WTC11 (cell line): ENCODE data around the gene FREM2. TPM values are rescaled to one million over a fixed set of nuclear protein-coding genes. Genes with fewer than 3 reads are reported as not detected.

Source experiments
- ATAC-seq: fragments of 200-7000 bp; cut with Tn5 transposase; 2 replicates; pipeline ENCODE4 v1.10.0; 2021; ENCODE audit warnings: mild to moderate bottlenecking, moderate library complexity
- CTCF ChIA-PET: fragments of 300-600 bp; sonication (Branson Sonifier 250); formaldehyde crosslinking; loops from one replicate; lab custom pipeline; 2021; ENCODE audit warnings: antibody characterized with exemption; lab: Charles Lee
- POLR2A ChIA-PET: fragments of 350-600 bp; sonication (Branson Sonifier 250); formaldehyde crosslinking; loops from one replicate; lab custom pipeline; 2021; ENCODE audit warnings: antibody characterized with exemption; lab: Charles Lee
- DNase-seq: peaks from one replicate; pipeline ENCODE4 v3.0.0; 2021; ENCODE audit warnings: low spot score
- H3K27ac Mint-ChIP-seq: 2 replicates; pipeline ENCODE4 v1.8.0; 2021; ENCODE audit warnings: mixed read lengths
- H3K27me3 Mint-ChIP-seq: 2 replicates; pipeline ENCODE4 v1.8.0; 2021; ENCODE audit warnings: low read depth, mild to moderate bottlenecking, moderate library complexity, mixed read lengths
- H3K36me3 Mint-ChIP-seq: 2 replicates; pipeline ENCODE4 v1.8.0; 2021; ENCODE audit warnings: mixed read lengths
- H3K4me1 Mint-ChIP-seq: 2 replicates; pipeline ENCODE4 v1.8.0; 2022; ENCODE audit warnings: mixed read lengths
- H3K4me3 Mint-ChIP-seq: 2 replicates; pipeline ENCODE4 v1.8.0; 2021; ENCODE audit warnings: mild to moderate bottlenecking, moderate library complexity, mixed read lengths
- H3K9me3 Mint-ChIP-seq: 2 replicates; pipeline ENCODE4 v1.8.0; 2021; ENCODE audit warnings: mixed read lengths
- ATF3 ChIP-seq: sonication (generic); formaldehyde crosslinking; conservative IDR thresholded peaks from 2 replicates; pipeline ENCODE4 v1.8.1; 2022; ENCODE audit warnings: mild to moderate bottlenecking, missing genetic modification reagents
- ELF4 ChIP-seq: sonication (generic); formaldehyde crosslinking; IDR thresholded peaks from 2 replicates; pipeline ENCODE4 v1.8.1; 2022; ENCODE audit warnings: low read depth, mild to moderate bottlenecking, moderate library complexity, missing genetic modification reagents
- FOXJ3 ChIP-seq: sonication (generic); formaldehyde crosslinking; IDR thresholded peaks from 2 replicates; pipeline ENCODE4 v1.9.0; 2021; ENCODE audit warnings: missing genetic modification reagents, mild to moderate bottlenecking, borderline replicate concordance
- FOXK1 ChIP-seq: sonication (generic); formaldehyde crosslinking; IDR thresholded peaks from 2 replicates; pipeline ENCODE4 v1.8.0; 2022; ENCODE audit warnings: mild to moderate bottlenecking, moderate library complexity, missing genetic modification reagents
- FOXP1 ChIP-seq: sonication (generic); formaldehyde crosslinking; IDR thresholded peaks from 2 replicates; pipeline ENCODE4 v1.8.0; 2022; ENCODE audit warnings: missing genetic modification reagents, mild to moderate bottlenecking, moderate library complexity, borderline replicate concordance
- GRHL2 ChIP-seq: fragments of 250-450 bp; sonication (Bioruptor Pico); IDR thresholded peaks from 2 replicates; pipeline ENCODE4 v1.8.0; 2022; ENCODE audit warnings: mild to moderate bottlenecking, moderate library complexity; ENCODE audit not compliant: insufficient replicate concordance, severe bottlenecking
- JUN ChIP-seq: sonication (generic); formaldehyde crosslinking; IDR thresholded peaks from 2 replicates; pipeline ENCODE4 v1.8.0; 2023; ENCODE audit warnings: mild to moderate bottlenecking, missing genetic modification reagents
- NFATC4 ChIP-seq: fragments of 250-450 bp; sonication (Bioruptor Pico); IDR thresholded peaks from 2 replicates; pipeline ENCODE4 v1.9.0; 2021; ENCODE audit warnings: mild to moderate bottlenecking
- NFYB ChIP-seq: sonication (generic); formaldehyde crosslinking; conservative IDR thresholded peaks from 2 replicates; pipeline ENCODE4 v1.8.0; 2022; ENCODE audit warnings: low read depth, missing genetic modification reagents
- RORB ChIP-seq: fragments of 250-450 bp; sonication (Bioruptor Pico); IDR thresholded peaks from 2 replicates; pipeline ENCODE4 v1.9.0; 2021; ENCODE audit warnings: mild to moderate bottlenecking
- SMAD3 ChIP-seq: sonication (generic); formaldehyde crosslinking; IDR thresholded peaks from 2 replicates; pipeline ENCODE4 v1.8.0; 2022; ENCODE audit warnings: missing genetic modification reagents, mild to moderate bottlenecking, borderline replicate concordance
- TCF7 ChIP-seq: sonication (generic); formaldehyde crosslinking; IDR thresholded peaks from 2 replicates; pipeline ENCODE4 v1.8.0; 2022; ENCODE audit warnings: mild to moderate bottlenecking, low read depth, missing genetic modification reagents, moderate library complexity
- ZNF121 ChIP-seq: sonication (generic); formaldehyde crosslinking; IDR thresholded peaks from 2 replicates; pipeline ENCODE4 v1.8.0; 2023; ENCODE audit warnings: missing genetic modification reagents
- ZNF263 ChIP-seq: sonication (generic); formaldehyde crosslinking; IDR thresholded peaks from 2 replicates; pipeline ENCODE4 v1.8.1; 2022; ENCODE audit warnings: low read depth, mild to moderate bottlenecking, moderate library complexity, missing genetic modification reagents
- ZNF317 ChIP-seq: sonication (generic); formaldehyde crosslinking; IDR thresholded peaks from 2 replicates; pipeline ENCODE4 v1.8.1; 2023; ENCODE audit warnings: low read depth, mild to moderate bottlenecking, moderate library complexity, missing genetic modification reagents, borderline replicate concordance
- ZNF671 ChIP-seq: fragments of 250-450 bp; sonication (Bioruptor Pico); IDR thresholded peaks from 2 replicates; pipeline ENCODE4 v1.8.0; 2021; ENCODE audit warnings: mild to moderate bottlenecking
- total RNA-seq: library from RNA; stranded (reverse); gene quantifications from 3 replicates; pipeline ENCODE4 v1.2.3, GENCODE V29; 2021
- TF ChIP-seq, protein P1 (sequence below): fragments of 250-450 bp; sonication (Bioruptor Pico); IDR thresholded peaks from 2 replicates; pipeline ENCODE4 v1.9.0; 2021; ENCODE audit warnings: moderate library complexity, mild to moderate bottlenecking, inconsistent platforms, borderline replicate concordance
- TF ChIP-seq, protein P2 (sequence below): sonication (generic); formaldehyde crosslinking; IDR thresholded peaks from 2 replicates; pipeline ENCODE4 v1.8.0; 2023; ENCODE audit warnings: missing genetic modification reagents
- TF ChIP-seq, protein P3 (sequence below): fragments of 200-600 bp; IDR thresholded peaks from 2 replicates; pipeline ENCODE4 v1.8.0; 2022; ENCODE audit warnings: antibody characterized with exemption
- TF ChIP-seq, protein P4 (sequence below): fragments of 250-450 bp; sonication (Bioruptor Pico); IDR thresholded peaks from 2 replicates; pipeline ENCODE4 v1.9.0; 2021; ENCODE audit warnings: mild to moderate bottlenecking
- TF ChIP-seq, protein P5 (sequence below): sonication (generic); formaldehyde crosslinking; IDR thresholded peaks from 2 replicates; pipeline ENCODE4 v1.8.1; 2022; ENCODE audit warnings: mild to moderate bottlenecking, missing genetic modification reagents, moderate library complexity, borderline replicate concordance

FREM2 gene
- total RNA-seq, 1 experiment from 2014 or later = 23.7 TPM

- TF ChIP-seq FOXP1 (CRISPR knock-in tag) (no peak), ZNF317 (CRISPR knock-in tag) (no peak), ZNF121 (CRISPR knock-in tag) (no peak), ATF3 (CRISPR knock-in tag) (no peak), NFATC4 (no peak)
- TF ChIP-seq, protein P1, sequence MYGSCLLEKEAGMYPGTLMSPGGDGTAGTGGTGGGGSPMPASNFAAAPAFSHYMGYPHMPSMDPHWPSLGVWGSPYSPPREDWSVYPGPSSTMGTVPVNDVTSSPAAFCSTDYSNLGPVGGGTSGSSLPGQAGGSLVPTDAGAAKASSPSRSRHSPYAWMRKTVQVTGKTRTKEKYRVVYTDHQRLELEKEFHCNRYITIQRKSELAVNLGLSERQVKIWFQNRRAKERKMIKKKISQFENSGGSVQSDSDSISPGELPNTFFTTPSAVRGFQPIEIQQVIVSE = no peak
- TF ChIP-seq, protein P2, sequence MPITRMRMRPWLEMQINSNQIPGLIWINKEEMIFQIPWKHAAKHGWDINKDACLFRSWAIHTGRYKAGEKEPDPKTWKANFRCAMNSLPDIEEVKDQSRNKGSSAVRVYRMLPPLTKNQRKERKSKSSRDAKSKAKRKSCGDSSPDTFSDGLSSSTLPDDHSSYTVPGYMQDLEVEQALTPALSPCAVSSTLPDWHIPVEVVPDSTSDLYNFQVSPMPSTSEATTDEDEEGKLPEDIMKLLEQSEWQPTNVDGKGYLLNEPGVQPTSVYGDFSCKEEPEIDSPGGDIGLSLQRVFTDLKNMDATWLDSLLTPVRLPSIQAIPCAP = no peak
Measured at GRCh38 chr13:38759390-38759789, 72.5 kb downstream of the FREM2 start (continued).

- Mint-ChIP-seq H3K27ac (0 out of 2 replicates have a peak overlapping the region, but pooled peaks have one; percentile 50), H3K9me3 (no peaks in the 10 kb centered on the region), H3K4me1 (peaks cover 16% of the 10 kb centered on the region), H3K27me3 (no peaks in the 10 kb centered on the region), H3K36me3 (peaks cover 10% of the 10 kb centered on the region), H3K4me3 (no peak overlapping the region)
- DNase-seq (peak; percentile 22), ATAC-seq (peak; percentile 91)
- TF ChIP-seq TCF7 (CRISPR knock-in tag) (no peak), FOXK1 (no peak), ELF4 (CRISPR knock-in tag) (no peak)
- CTCF ChIA-PET = interaction anchor here (0.6 to 1.6 kb wide), 7 partner anchors 8 to 1857 kb away, joined by 3 to 14 read pairs (median 4); partner anchors contain the start of gene FREM2
- POLR2A ChIA-PET = interaction anchor here (1.7 kb wide), 1 partner anchor 77 kb away, joined by 5 read pairs; the partner anchor contains the start of gene FREM2
Measured at GRCh38 chr13:38763446-38764381, 76.8 kb downstream of the FREM2 start.

- ATAC-seq = no peak
Measured at GRCh38 chr13:38766799-38767198, 79.9 kb downstream of the FREM2 start.

DNA sequence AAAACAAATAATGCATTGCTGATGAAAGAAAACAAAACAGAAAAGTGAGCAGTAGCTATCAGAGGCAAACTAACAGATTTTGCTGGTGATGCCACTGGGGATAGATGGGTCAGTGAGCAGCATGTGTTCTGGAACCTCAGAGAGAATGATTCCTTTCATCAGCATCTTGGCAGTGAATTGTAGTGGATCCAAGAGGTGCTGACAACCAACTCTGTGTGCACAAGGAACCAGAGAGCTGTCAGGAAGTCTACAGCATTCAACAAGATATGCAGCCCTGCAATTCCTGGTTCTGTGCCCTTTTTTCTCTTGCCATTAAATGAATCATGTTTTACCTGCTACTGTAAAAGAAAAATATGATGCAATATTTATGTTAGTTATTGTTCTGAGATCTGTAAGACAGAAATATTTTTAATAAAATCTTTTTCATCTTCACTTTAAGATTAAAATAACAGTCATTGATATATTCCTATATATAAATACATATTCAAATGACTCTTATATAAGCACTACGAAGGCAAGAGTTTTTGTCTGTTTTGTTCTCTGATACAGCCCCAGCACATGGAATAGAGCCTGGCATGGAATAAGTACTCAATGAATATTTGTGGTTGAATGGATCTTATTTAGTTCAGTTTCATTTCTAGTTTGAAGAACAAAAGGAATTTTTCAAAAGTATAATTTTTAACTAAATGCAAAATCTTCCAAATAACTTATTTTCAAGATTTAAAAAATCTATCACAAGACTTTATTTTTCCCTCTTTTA lies 80.8 kb downstream of the FREM2 start:
- Mint-ChIP-seq H3K4me3 (no peak overlapping the region), H3K27me3 (no peaks in the 10 kb centered on the region), H3K4me1 (peaks cover 36% of the 10 kb centered on the region), H3K27ac (no peak overlapping the region), H3K9me3 (no peaks in the 10 kb centered on the region), H3K36me3 (peaks cover 18% of the 10 kb centered on the region)
- CTCF ChIA-PET = no interaction called here
- ATAC-seq (no peak), DNase-seq (no peak)
- POLR2A ChIA-PET = no interaction called here
- TF ChIP-seq GRHL2 (CRISPR knock-in tag) = no peak
- TF ChIP-seq, protein P3, sequence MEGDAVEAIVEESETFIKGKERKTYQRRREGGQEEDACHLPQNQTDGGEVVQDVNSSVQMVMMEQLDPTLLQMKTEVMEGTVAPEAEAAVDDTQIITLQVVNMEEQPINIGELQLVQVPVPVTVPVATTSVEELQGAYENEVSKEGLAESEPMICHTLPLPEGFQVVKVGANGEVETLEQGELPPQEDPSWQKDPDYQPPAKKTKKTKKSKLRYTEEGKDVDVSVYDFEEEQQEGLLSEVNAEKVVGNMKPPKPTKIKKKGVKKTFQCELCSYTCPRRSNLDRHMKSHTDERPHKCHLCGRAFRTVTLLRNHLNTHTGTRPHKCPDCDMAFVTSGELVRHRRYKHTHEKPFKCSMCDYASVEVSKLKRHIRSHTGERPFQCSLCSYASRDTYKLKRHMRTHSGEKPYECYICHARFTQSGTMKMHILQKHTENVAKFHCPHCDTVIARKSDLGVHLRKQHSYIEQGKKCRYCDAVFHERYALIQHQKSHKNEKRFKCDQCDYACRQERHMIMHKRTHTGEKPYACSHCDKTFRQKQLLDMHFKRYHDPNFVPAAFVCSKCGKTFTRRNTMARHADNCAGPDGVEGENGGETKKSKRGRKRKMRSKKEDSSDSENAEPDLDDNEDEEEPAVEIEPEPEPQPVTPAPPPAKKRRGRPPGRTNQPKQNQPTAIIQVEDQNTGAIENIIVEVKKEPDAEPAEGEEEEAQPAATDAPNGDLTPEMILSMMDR = no peak
- TF ChIP-seq ZNF263 (CRISPR knock-in tag) = no peak
- no peak for TF ChIP-seq JUN
- TF ChIP-seq, protein P4, sequence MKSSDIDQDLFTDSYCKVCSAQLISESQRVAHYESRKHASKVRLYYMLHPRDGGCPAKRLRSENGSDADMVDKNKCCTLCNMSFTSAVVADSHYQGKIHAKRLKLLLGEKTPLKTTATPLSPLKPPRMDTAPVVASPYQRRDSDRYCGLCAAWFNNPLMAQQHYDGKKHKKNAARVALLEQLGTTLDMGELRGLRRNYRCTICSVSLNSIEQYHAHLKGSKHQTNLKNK = no peak

More at GRCh38 chr13:38766799-38767198, 79.9 kb downstream of the FREM2 start:
- peaks cover 27% of the 10 kb centered on the region for H3K4me1 Mint-ChIP-seq
- no peak overlapping the region for H3K27ac Mint-ChIP-seq
- no peak for DNase-seq
- CTCF ChIA-PET = no interaction called here
- no peaks in the 10 kb centered on the region for H3K9me3 Mint-ChIP-seq
- TF ChIP-seq GRHL2 (CRISPR knock-in tag) (no peak), RORB (no peak), SMAD3 (CRISPR knock-in tag) (no peak), FOXJ3 (CRISPR knock-in tag) (no peak), NFYB (CRISPR knock-in tag) (no peak), ZNF671 (CRISPR knock-in tag) (no peak)
- TF ChIP-seq, protein P5, sequence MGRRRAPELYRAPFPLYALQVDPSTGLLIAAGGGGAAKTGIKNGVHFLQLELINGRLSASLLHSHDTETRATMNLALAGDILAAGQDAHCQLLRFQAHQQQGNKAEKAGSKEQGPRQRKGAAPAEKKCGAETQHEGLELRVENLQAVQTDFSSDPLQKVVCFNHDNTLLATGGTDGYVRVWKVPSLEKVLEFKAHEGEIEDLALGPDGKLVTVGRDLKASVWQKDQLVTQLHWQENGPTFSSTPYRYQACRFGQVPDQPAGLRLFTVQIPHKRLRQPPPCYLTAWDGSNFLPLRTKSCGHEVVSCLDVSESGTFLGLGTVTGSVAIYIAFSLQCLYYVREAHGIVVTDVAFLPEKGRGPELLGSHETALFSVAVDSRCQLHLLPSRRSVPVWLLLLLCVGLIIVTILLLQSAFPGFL = no peak
- peaks cover 18% of the 10 kb centered on the region for H3K36me3 Mint-ChIP-seq
- no peaks in the 10 kb centered on the region for H3K27me3 Mint-ChIP-seq
- no peak overlapping the region for H3K4me3 Mint-ChIP-seq
- POLR2A ChIA-PET = no interaction called here
